Measurements from ENCODE around the gene AP2A2. TPM values are rescaled to one million over a fixed set of nuclear protein-coding genes. Genes with fewer than 3 reads are reported as not detected.

Gene AP2A2
- total RNA-seq, 1 donor from 2014 or later, result 91.4 TPM

- Histone ChIP-seq H3K27me3 (ENCODE audit: control insufficient read depth, insufficient read depth, low read length) (peaks cover 31% of the 10 kb centered on the region), H3K4me3 (ENCODE audit: low read depth, low read length) (no peak overlapping the region), H3K36me3 (ENCODE audit: control insufficient read depth, insufficient read depth, low read length) (no peaks in the 10 kb centered on the region)
- no peak for DNase-seq (ENCODE audit: low read depth)
- TF ChIP-seq CTCF (IDR thresholded peaks at IDR 0.05; ENCODE audit: insufficient read depth, low read length, poor library complexity, severe bottlenecking), result no peak
Observed at GRCh38 chr11:1055109-1055703, 129.5 kb downstream of the AP2A2 start.

GRCh38 chr11:1055990-1056771 is 130.5 kb downstream of the AP2A2 start:
- peaks cover 26% of the 10 kb centered on the region for H3K27me3 ChIP-seq (ENCODE audit: control insufficient read depth, insufficient read depth, low read length)
- TF ChIP-seq CTCF (IDR thresholded peaks at IDR 0.05; ENCODE audit: insufficient read depth, low read length, poor library complexity, severe bottlenecking), result no peak
- no peak for DNase-seq (ENCODE audit: low read depth)
- H3K36me3 ChIP-seq (ENCODE audit: control insufficient read depth, insufficient read depth, low read length), result no peaks in the 10 kb centered on the region
- H3K4me3 ChIP-seq (ENCODE audit: low read depth, low read length), result no peak overlapping the region

GRCh38 chr11:1057806-1058205 is 132.1 kb downstream of the AP2A2 start:
- no peaks in the 10 kb centered on the region for H3K36me3 ChIP-seq (ENCODE audit: control insufficient read depth, insufficient read depth, low read length)
- no peak overlapping the region for H3K4me3 ChIP-seq (ENCODE audit: low read depth, low read length)
- H3K27me3 ChIP-seq (ENCODE audit: control insufficient read depth, insufficient read depth, low read length), result peaks cover 26% of the 10 kb centered on the region
- DNase-seq (ENCODE audit: low read depth), result no peak
- no peak for TF ChIP-seq CTCF (IDR thresholded peaks at IDR 0.05; ENCODE audit: insufficient read depth, low read length, poor library complexity, severe bottlenecking)

- peaks cover 15% of the 10 kb centered on the region for H3K27me3 ChIP-seq (ENCODE audit: control insufficient read depth, insufficient read depth, low read length)
- no peak for DNase-seq (ENCODE audit: low read depth)
- H3K36me3 ChIP-seq (ENCODE audit: control insufficient read depth, insufficient read depth, low read length), result no peaks in the 10 kb centered on the region
- no peak for TF ChIP-seq CTCF (IDR thresholded peaks at IDR 0.05; ENCODE audit: insufficient read depth, low read length, poor library complexity, severe bottlenecking)
- H3K4me3 ChIP-seq (ENCODE audit: low read depth, low read length), result no peak overlapping the region
Observed at GRCh38 chr11:1059759-1060158, 134.1 kb downstream of the AP2A2 start.

GRCh38 chr11:1060410-1060809 is 134.7 kb downstream of the AP2A2 start:
- no peaks in the 10 kb centered on the region for H3K36me3 ChIP-seq (ENCODE audit: control insufficient read depth, insufficient read depth, low read length)
- no peak for TF ChIP-seq CTCF (IDR thresholded peaks at IDR 0.05; ENCODE audit: insufficient read depth, low read length, poor library complexity, severe bottlenecking)
- H3K27me3 ChIP-seq (ENCODE audit: control insufficient read depth, insufficient read depth, low read length), result peaks cover 12% of the 10 kb centered on the region
- H3K4me3 ChIP-seq (ENCODE audit: low read depth, low read length), result no peak overlapping the region
- DNase-seq (ENCODE audit: low read depth), result no peak
